Lower lobe of right lung (tissue), 2 donors: ENCODE data around the gene RNF149. TPM values are rescaled to one million over a fixed set of nuclear protein-coding genes. Genes with fewer than 3 reads are reported as not detected.

Experiments
- ATAC-seq, 2 donors: fragments of 200-7000 bp; cut with Tn5 transposase; one replicate each; pipeline ENCODE4 v1.9.1; 2020 to 2022; ENCODE audit warnings: mild to moderate bottlenecking in 2 of 2, moderate library complexity in 2 of 2
- DNase-seq: peaks from one replicate; pipeline ENCODE4 v3.0.0-alpha.2; 2020
- H3K27ac ChIP-seq: fragments of 200-600 bp; one replicate; pipeline ENCODE4 v1.8.0; 2022
- H3K27me3 ChIP-seq: fragments of 200-600 bp; one replicate; pipeline ENCODE4 v1.8.0; 2022; ENCODE audit warnings: low read depth
- H3K36me3 ChIP-seq: fragments of 200-600 bp; one replicate; pipeline ENCODE4 v1.8.0; 2022; ENCODE audit warnings: mild to moderate bottlenecking
- H3K4me1 ChIP-seq: fragments of 200-600 bp; one replicate; pipeline ENCODE4 v1.8.0; 2022
- H3K4me3 ChIP-seq: fragments of 200-600 bp; one replicate; pipeline ENCODE4 v1.8.0; 2022; ENCODE audit warnings: mild to moderate bottlenecking
- H3K9me3 ChIP-seq: fragments of 200-600 bp; one replicate; pipeline ENCODE4 v1.8.0; 2022
- CTCF ChIP-seq: fragments of 200-600 bp; IDR thresholded peaks from one replicate; pipeline ENCODE4 v1.8.0; 2022; ENCODE audit warnings: antibody characterized with exemption, mild to moderate bottlenecking
- intact Hi-C: fragments of 100-400 bp; cut with DNase I; formaldehyde crosslinking; loops from one replicate; pipeline ENCODE4 v1.11.0; 2022
- microRNA-seq: library from miRNA; unstranded; fragments of <30 nt; microRNA quantifications from one replicate; pipeline ENCODE4 v1.2.0, GENCODE V29; 2020; ENCODE audit warnings: borderline number of aligned reads
- total RNA-seq: library from RNA; stranded (reverse); fragmentation: NEBNext Ultra II Directional; extraction: Animal tissue kit (Norgen Biotek cat#: 25700); gene quantifications from one replicate; pipeline ENCODE4 v1.2.1, GENCODE V29; 2021
- donor health status: DM: no; HTN: yes; CAD: no; lungs with severe emphysema.

RNF149 gene
- total RNA-seq, 1 donor from 2014 or later, result 158 TPM

- DNase-seq (no peak), ATAC-seq (no peak)
- no peaks in the 10 kb centered on the region for H3K36me3 ChIP-seq
- no peak for TF ChIP-seq CTCF
- H3K4me3 ChIP-seq, result no peak overlapping the region
- intact Hi-C loops, result no loop called here
- H3K4me1 ChIP-seq, result no peaks in the 10 kb centered on the region
- no peaks in the 10 kb centered on the region for H3K9me3 ChIP-seq
- no peaks in the 10 kb centered on the region for H3K27me3 ChIP-seq
- no peak overlapping the region for H3K27ac ChIP-seq
Observed at GRCh38 chr2:101231240-101231639, 77.3 kb downstream of the RNF149 start.

DNA sequence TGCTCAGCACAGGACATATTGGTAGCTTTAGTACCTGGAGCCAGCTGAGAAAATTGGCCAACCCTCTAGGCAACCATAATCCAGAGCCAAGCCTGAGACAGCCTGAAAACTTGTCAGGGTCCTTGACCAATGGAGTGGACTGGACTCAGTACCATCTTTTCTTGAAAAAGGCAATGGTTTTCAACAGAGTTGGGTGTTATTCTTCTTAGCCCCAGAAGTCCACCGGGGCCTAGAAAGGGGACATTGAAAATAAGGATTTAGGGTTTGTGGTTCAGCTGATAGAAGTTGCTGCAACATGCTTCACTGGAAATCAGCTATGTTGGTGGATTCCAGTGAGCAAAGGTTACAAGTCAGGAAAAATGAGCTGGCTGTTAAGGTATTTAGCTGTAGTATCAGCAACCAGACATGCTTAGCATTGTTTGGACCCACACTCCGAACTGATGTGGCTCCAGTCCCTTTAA lies 77.9 kb downstream of the RNF149 start:
- Histone ChIP-seq H3K27ac (no peak overlapping the region), H3K4me1 (no peaks in the 10 kb centered on the region), H3K9me3 (no peaks in the 10 kb centered on the region), H3K36me3 (no peaks in the 10 kb centered on the region), H3K27me3 (no peaks in the 10 kb centered on the region), H3K4me3 (no peak overlapping the region)
- no peak for TF ChIP-seq CTCF
- ATAC-seq (no peak), DNase-seq (no peak)
- intact Hi-C loops, result no loop called here

Small RNA genes within 50 kb of the gene (microRNA-seq; reads per million reads assigned to microRNA genes)
- not detected for gene MIR5696

Other genes with a start within 250 kb of the RNF149 start
- gene TBC1D8, start 157.3 kb downstream of the RNF149 start, total RNA-seq, result 30.2 TPM
- gene CNOT11, start 55.8 kb downstream of the RNF149 start, total RNA-seq, result 29.3 TPM
- not detected for gene CREG2, start 78.8 kb upstream of the RNF149 start, total RNA-seq
- gene RFX8, start 166.4 kb upstream of the RNF149 start, total RNA-seq, result not detected